ENCODE results near the gene BABAM2.

Gene BABAM2

DNA sequence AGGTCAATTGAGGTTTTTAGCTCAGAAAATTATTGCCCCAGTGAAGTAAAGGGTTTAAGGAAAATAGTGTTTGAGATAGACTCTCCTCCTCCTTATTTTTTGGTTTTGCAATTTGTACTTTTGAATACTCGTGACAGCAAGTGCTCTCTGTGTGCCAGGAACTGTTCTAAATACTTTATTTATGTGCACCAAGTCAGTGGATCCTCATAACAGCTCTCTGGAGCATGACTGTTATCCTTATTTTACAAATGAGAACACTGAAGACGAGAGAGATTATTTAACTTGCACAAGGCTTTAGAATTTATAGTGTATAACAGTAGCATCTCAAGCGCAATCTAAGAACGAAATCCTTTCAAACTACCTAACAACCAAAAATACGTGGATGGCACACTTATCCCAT lies 24.7 kb downstream of the BABAM2 start:
- TF ChIP-seq, protein P1, sequence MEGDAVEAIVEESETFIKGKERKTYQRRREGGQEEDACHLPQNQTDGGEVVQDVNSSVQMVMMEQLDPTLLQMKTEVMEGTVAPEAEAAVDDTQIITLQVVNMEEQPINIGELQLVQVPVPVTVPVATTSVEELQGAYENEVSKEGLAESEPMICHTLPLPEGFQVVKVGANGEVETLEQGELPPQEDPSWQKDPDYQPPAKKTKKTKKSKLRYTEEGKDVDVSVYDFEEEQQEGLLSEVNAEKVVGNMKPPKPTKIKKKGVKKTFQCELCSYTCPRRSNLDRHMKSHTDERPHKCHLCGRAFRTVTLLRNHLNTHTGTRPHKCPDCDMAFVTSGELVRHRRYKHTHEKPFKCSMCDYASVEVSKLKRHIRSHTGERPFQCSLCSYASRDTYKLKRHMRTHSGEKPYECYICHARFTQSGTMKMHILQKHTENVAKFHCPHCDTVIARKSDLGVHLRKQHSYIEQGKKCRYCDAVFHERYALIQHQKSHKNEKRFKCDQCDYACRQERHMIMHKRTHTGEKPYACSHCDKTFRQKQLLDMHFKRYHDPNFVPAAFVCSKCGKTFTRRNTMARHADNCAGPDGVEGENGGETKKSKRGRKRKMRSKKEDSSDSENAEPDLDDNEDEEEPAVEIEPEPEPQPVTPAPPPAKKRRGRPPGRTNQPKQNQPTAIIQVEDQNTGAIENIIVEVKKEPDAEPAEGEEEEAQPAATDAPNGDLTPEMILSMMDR (conservative IDR thresholded peaks at IDR 0.05; ENCODE audit: low read depth, low read length): no peak
- H3K4me3 ChIP-seq (ENCODE audit: low read depth, low read length): no peak overlapping the region
- peak; percentile 34 for DNase-seq (ENCODE audit: low read depth)

GRCh38 chr2:27915874-27916273 lies 25.3 kb downstream of the BABAM2 start:
- no peak overlapping the region for H3K4me3 ChIP-seq (ENCODE audit: low read depth, low read length)
- TF ChIP-seq, protein P1 (conservative IDR thresholded peaks at IDR 0.05; ENCODE audit: low read depth, low read length): no peak
- no peak for DNase-seq (ENCODE audit: low read depth)

GRCh38 chr2:27916293-27916995 lies 25.9 kb downstream of the BABAM2 start:
- TF ChIP-seq, protein P1 (conservative IDR thresholded peaks at IDR 0.05; ENCODE audit: low read depth, low read length): no peak
- DNase-seq (ENCODE audit: low read depth): no peak
- H3K4me3 ChIP-seq (ENCODE audit: low read depth, low read length): no peak overlapping the region

- TF ChIP-seq, protein P1 (conservative IDR thresholded peaks at IDR 0.05; ENCODE audit: low read depth, low read length): no peak
- DNase-seq (ENCODE audit: low read depth): peak; percentile 88
- H3K4me3 ChIP-seq (ENCODE audit: low read depth, low read length): no peak overlapping the region
These were observed 29.8 kb downstream of the BABAM2 start for GRCh38 chr2:27920148-27920885.

- DNase-seq (ENCODE audit: low read depth): no peak
- TF ChIP-seq, protein P1 (conservative IDR thresholded peaks at IDR 0.05; ENCODE audit: low read depth, low read length): no peak
- no peak overlapping the region for H3K4me3 ChIP-seq (ENCODE audit: low read depth, low read length)
These were observed 30.9 kb downstream of the BABAM2 start for GRCh38 chr2:27921424-27921823.

DNA sequence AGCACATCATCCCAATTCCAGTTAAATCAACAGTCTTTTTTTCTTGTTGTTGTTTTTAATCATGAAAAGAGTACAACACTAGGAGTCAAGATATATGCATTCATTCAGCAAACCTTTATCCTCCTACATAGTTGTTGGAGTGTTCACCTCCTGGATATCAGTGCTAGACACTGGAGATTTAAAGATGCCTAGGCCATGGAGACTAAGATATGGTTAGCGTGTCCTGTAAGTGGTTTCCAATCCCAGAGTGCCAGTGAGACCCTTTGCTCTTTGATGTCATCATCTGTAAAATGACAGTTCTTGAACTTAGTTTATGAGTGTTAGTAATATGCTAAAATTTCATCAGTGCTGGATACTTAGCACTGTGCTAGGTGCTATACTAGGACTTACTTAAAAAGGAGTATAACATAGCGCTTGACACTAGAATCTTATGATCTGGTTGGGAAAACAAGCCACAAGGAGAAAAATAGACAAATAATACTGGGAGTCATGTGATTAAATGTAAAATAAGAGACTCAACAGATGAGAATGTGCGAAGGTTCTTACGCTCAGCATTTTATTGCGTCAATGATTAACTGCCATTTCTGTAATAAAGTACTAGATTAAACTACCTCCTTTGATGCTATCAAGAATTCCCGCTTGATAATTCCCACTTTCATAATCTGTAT lies 31.5 kb downstream of the BABAM2 start:
- no peak for DNase-seq (ENCODE audit: low read depth)
- TF ChIP-seq, protein P1 (conservative IDR thresholded peaks at IDR 0.05; ENCODE audit: low read depth, low read length): no peak
- H3K4me3 ChIP-seq (ENCODE audit: low read depth, low read length): no peak overlapping the region
